ENCODE data around the gene CTNNA3. TPM values are rescaled to one million over a fixed set of nuclear protein-coding genes. Genes with fewer than 3 reads are reported as not detected.

CTNNA3 gene
- total and polyA plus RNA-seq, 2 donors (not counting 1 experiment from before 2014, with no cell fraction given) = not detected

- no peaks in the 10 kb centered on the region for H3K27me3 ChIP-seq (ENCODE audit: control insufficient read depth, insufficient read depth, low read length)
- no peak for DNase-seq (ENCODE audit: low read depth in 2 of 2)
- no peaks in the 10 kb centered on the region for H3K36me3 ChIP-seq (ENCODE audit: control insufficient read depth, insufficient read depth, low read length)
- TF ChIP-seq EZH2 (IDR thresholded peaks at IDR 0.05; ENCODE audit: low read length, missing control alignments) (no peak), CTCF (conservative IDR thresholded peaks at IDR 0.05 in 1 of 2, IDR thresholded peaks at IDR 0.05 in 1 of 2; ENCODE audit: low read depth in 1 of 2, low read length in 2 of 2) (no peak)
- no peak overlapping the region for H3K4me2 ChIP-seq (ENCODE audit: extremely low read depth, insufficient read depth, low read length)
- no peaks in the 10 kb centered on the region for H3K9me3 ChIP-seq (ENCODE audit: control insufficient read depth, insufficient read depth, low read depth, low read length)
- no peak overlapping the region for H3K9ac ChIP-seq (ENCODE audit: insufficient read depth, low read length)
- no peak overlapping the region for H2AFZ ChIP-seq (ENCODE audit: low read length)
- no peak overlapping the region for H3K4me3 ChIP-seq (replicated peaks in 1 of 4; ENCODE audit: control extremely low read depth in 1 of 4, insufficient read depth in 1 of 4, low read depth in 3 of 4, low read length in 4 of 4)
- no peaks in the 10 kb centered on the region for H3K79me2 ChIP-seq (ENCODE audit: control insufficient read depth, insufficient read depth, low read length)
- no peaks in the 10 kb centered on the region for H3K4me1 ChIP-seq (ENCODE audit: control insufficient read depth, extremely low read depth, insufficient read depth, low read length)
- H3K27ac ChIP-seq (ENCODE audit: insufficient read depth, low read length) = no peak overlapping the region
- H4K20me1 ChIP-seq (ENCODE audit: control insufficient read depth, extremely low read depth, insufficient read depth, low read length) = no peaks in the 10 kb centered on the region
Measured at GRCh38 chr10:66192162-66192831, 1503.7 kb downstream of the CTNNA3 start.

- Histone ChIP-seq H2AFZ (ENCODE audit: low read length) (no peak overlapping the region), H3K4me2 (ENCODE audit: extremely low read depth, insufficient read depth, low read length) (no peak overlapping the region), H3K4me3 (replicated peaks in 1 of 4; ENCODE audit: control extremely low read depth in 1 of 4, insufficient read depth in 1 of 4, low read depth in 3 of 4, low read length in 4 of 4) (no peak overlapping the region), H3K9ac (ENCODE audit: insufficient read depth, low read length) (no peak overlapping the region), H3K36me3 (ENCODE audit: control insufficient read depth, insufficient read depth, low read length) (no peaks in the 10 kb centered on the region), H3K9me3 (ENCODE audit: control insufficient read depth, insufficient read depth, low read depth, low read length) (no peaks in the 10 kb centered on the region), H3K27me3 (ENCODE audit: control insufficient read depth, insufficient read depth, low read length) (no peaks in the 10 kb centered on the region), H3K27ac (ENCODE audit: insufficient read depth, low read length) (no peak overlapping the region), H3K4me1 (ENCODE audit: control insufficient read depth, extremely low read depth, insufficient read depth, low read length) (no peaks in the 10 kb centered on the region), H3K79me2 (ENCODE audit: control insufficient read depth, insufficient read depth, low read length) (no peaks in the 10 kb centered on the region), H4K20me1 (ENCODE audit: control insufficient read depth, extremely low read depth, insufficient read depth, low read length) (no peaks in the 10 kb centered on the region)
- TF ChIP-seq CTCF (conservative IDR thresholded peaks at IDR 0.05 in 1 of 2, IDR thresholded peaks at IDR 0.05 in 1 of 2; ENCODE audit: low read depth in 1 of 2, low read length in 2 of 2) = no peak
- no peak for TF ChIP-seq EZH2 (IDR thresholded peaks at IDR 0.05; ENCODE audit: low read length, missing control alignments)
- DNase-seq (ENCODE audit: low read depth in 2 of 2) = no peak
Measured at GRCh38 chr10:66190413-66190812, 1505.6 kb downstream of the CTNNA3 start.

GRCh38 chr10:66189271-66189670, 1506.7 kb downstream of the CTNNA3 start:
- Histone ChIP-seq H3K79me2 (ENCODE audit: control insufficient read depth, insufficient read depth, low read length) (no peaks in the 10 kb centered on the region), H3K27ac (ENCODE audit: insufficient read depth, low read length) (no peak overlapping the region), H3K36me3 (ENCODE audit: control insufficient read depth, insufficient read depth, low read length) (no peaks in the 10 kb centered on the region), H3K4me1 (ENCODE audit: control insufficient read depth, extremely low read depth, insufficient read depth, low read length) (no peaks in the 10 kb centered on the region), H3K9me3 (ENCODE audit: control insufficient read depth, insufficient read depth, low read depth, low read length) (no peaks in the 10 kb centered on the region), H3K27me3 (ENCODE audit: control insufficient read depth, insufficient read depth, low read length) (no peaks in the 10 kb centered on the region), H2AFZ (ENCODE audit: low read length) (no peak overlapping the region), H3K4me3 (replicated peaks in 1 of 4; ENCODE audit: control extremely low read depth in 1 of 4, insufficient read depth in 1 of 4, low read depth in 3 of 4, low read length in 4 of 4) (no peak overlapping the region), H3K9ac (ENCODE audit: insufficient read depth, low read length) (no peak overlapping the region), H4K20me1 (ENCODE audit: control insufficient read depth, extremely low read depth, insufficient read depth, low read length) (no peaks in the 10 kb centered on the region), H3K4me2 (ENCODE audit: extremely low read depth, insufficient read depth, low read length) (no peak overlapping the region)
- TF ChIP-seq EZH2 (IDR thresholded peaks at IDR 0.05; ENCODE audit: low read length, missing control alignments) (no peak), CTCF (conservative IDR thresholded peaks at IDR 0.05 in 1 of 2, IDR thresholded peaks at IDR 0.05 in 1 of 2; ENCODE audit: low read depth in 1 of 2, low read length in 2 of 2) (no peak)
- no peak for DNase-seq (ENCODE audit: low read depth in 2 of 2)
